H9 (cell line): Measurements from ENCODE around the gene TMEM44. TPM values are rescaled to one million over a fixed set of nuclear protein-coding genes. Genes with fewer than 3 reads are reported as not detected.

Experiments used
- DNase-seq: peaks from one replicate; pipeline ENCODE4 v3.0.0-alpha.2; 2017
- H2AFZ ChIP-seq: one replicate; pipeline ENCODE4 v1.6.1; 2013; ENCODE audit warnings: mild to moderate bottlenecking, low read length, control low read depth, moderate library complexity
- H2AK5ac ChIP-seq: 2 replicates; pipeline ENCODE4 v1.6.1; 2013; ENCODE audit warnings: low read length, control low read depth, mixed read lengths; ENCODE audit not compliant: insufficient read length
- H2BK120ac ChIP-seq: one replicate; pipeline ENCODE4 v1.6.1; 2013; ENCODE audit warnings: low read depth, mild to moderate bottlenecking, low read length, control low read depth, inconsistent platforms; ENCODE audit not compliant: poor library complexity, severe bottlenecking
- H2BK12ac ChIP-seq: 2 replicates; pipeline ENCODE4 v1.6.1; 2013; ENCODE audit warnings: low read length, control low read depth, mixed read lengths, low read depth; ENCODE audit not compliant: insufficient read length
- H2BK15ac ChIP-seq: 2 replicates; pipeline ENCODE4 v1.6.1; 2013; ENCODE audit warnings: low read depth, low read length, control low read depth
- H2BK20ac ChIP-seq: one replicate; pipeline ENCODE4 v1.6.1; 2013; ENCODE audit warnings: low read depth, mild to moderate bottlenecking, low read length, control low read depth, inconsistent platforms; ENCODE audit not compliant: poor library complexity, severe bottlenecking
- H2BK5ac ChIP-seq: 2 replicates; pipeline ENCODE4 v1.6.1; 2013; ENCODE audit warnings: low read length, control low read depth, mixed read lengths; ENCODE audit not compliant: insufficient read length
- H3K14ac ChIP-seq: 2 replicates; pipeline ENCODE4 v1.6.1; 2013; ENCODE audit warnings: low read length, control low read depth; ENCODE audit not compliant: insufficient read depth
- H3K18ac ChIP-seq: 2 replicates; pipeline ENCODE4 v1.6.1; 2013; ENCODE audit warnings: low read depth, mild to moderate bottlenecking, mixed read lengths, low read length, control low read depth; ENCODE audit not compliant: insufficient read length
- H3K23ac ChIP-seq: 2 replicates; pipeline ENCODE4 v1.6.1; 2013; ENCODE audit warnings: low read length, control low read depth, mixed read lengths, low read depth; ENCODE audit not compliant: insufficient read length
- H3K23me2 ChIP-seq: 2 replicates; pipeline ENCODE4 v1.6.1; 2013; ENCODE audit warnings: low read depth, mild to moderate bottlenecking, mixed read lengths, low read length, control low read depth; ENCODE audit not compliant: insufficient read length, poor library complexity, severe bottlenecking
- H3K27ac ChIP-seq: 2 replicates; pipeline ENCODE4 v1.5.1; 2013; ENCODE audit warnings: low read length, control low read depth, mixed read lengths, low read depth; ENCODE audit not compliant: insufficient read length
- H3K27me3 ChIP-seq: 2 replicates; pipeline ENCODE4 v1.6.1; 2013; ENCODE audit warnings: low read length, control low read depth, inconsistent platforms; ENCODE audit not compliant: insufficient read depth
- H3K4ac ChIP-seq: 2 replicates; pipeline ENCODE4 v1.6.1; 2013; ENCODE audit warnings: low read depth, mild to moderate bottlenecking, control low read depth, inconsistent platforms, low read length, moderate library complexity
- H3K4me1 ChIP-seq: 2 replicates; pipeline ENCODE4 v1.6.1; 2013; ENCODE audit warnings: low read length, control low read depth, inconsistent platforms; ENCODE audit not compliant: insufficient read depth
- H3K4me2 ChIP-seq: 2 replicates; pipeline ENCODE4 v1.6.1; 2013; ENCODE audit warnings: low read length, control low read depth, mixed read lengths; ENCODE audit not compliant: insufficient read length, insufficient read depth
- H3K56ac ChIP-seq: 2 replicates; pipeline ENCODE4 v1.6.1; 2013; ENCODE audit warnings: low read depth, mild to moderate bottlenecking, mixed read lengths, low read length, control low read depth; ENCODE audit not compliant: insufficient read length
- H3K79me1 ChIP-seq: 2 replicates; pipeline ENCODE4 v1.6.1; 2013; ENCODE audit warnings: low read depth, mild to moderate bottlenecking, moderate library complexity, low read length, control low read depth, inconsistent platforms; ENCODE audit not compliant: insufficient read depth, poor library complexity, severe bottlenecking
- H3K79me2 ChIP-seq: 2 replicates; pipeline ENCODE4 v1.6.1; 2013; ENCODE audit warnings: low read length, control low read depth, inconsistent platforms; ENCODE audit not compliant: insufficient read depth
- H3K9ac ChIP-seq: 2 replicates; pipeline ENCODE4 v1.6.1; 2013; ENCODE audit warnings: low read length, control low read depth, mixed read lengths; ENCODE audit not compliant: insufficient read length; ENCODE audit errors: extremely low read depth
- H3K9me3 ChIP-seq: one replicate; pipeline ENCODE4 v1.6.1; 2013; ENCODE audit warnings: low read depth, low read length, inconsistent platforms; ENCODE audit not compliant: control insufficient read depth
- H3T11ph ChIP-seq: one replicate; pipeline ENCODE4 v1.6.1; 2013; ENCODE audit warnings: mild to moderate bottlenecking, low read length, control low read depth, inconsistent platforms
- H4K20me1 ChIP-seq: one replicate; pipeline ENCODE4 v1.6.1; 2013; ENCODE audit not compliant: control insufficient read depth, insufficient read length, insufficient read depth
- H4K5ac ChIP-seq: 2 replicates; pipeline ENCODE4 v1.6.1; 2013; ENCODE audit warnings: low read depth, mild to moderate bottlenecking, mixed read lengths, low read length, control low read depth; ENCODE audit not compliant: insufficient read length
- H4K8ac ChIP-seq: replicated peaks from 2 replicates; pipeline ENCODE4 v1.6.1; 2013; ENCODE audit warnings: low read length, control low read depth, mixed read lengths, low read depth; ENCODE audit not compliant: insufficient read length
- H4K91ac ChIP-seq: 2 replicates; pipeline ENCODE4 v1.6.1; 2013; ENCODE audit warnings: low read depth, mild to moderate bottlenecking, moderate library complexity, mixed read lengths, low read length, control low read depth; ENCODE audit not compliant: insufficient read length
- H3K27ac Mint-ChIP-seq, 3 experiments: 2 replicates in 2 of 3; 3 replicates in 1 of 3; pipeline ENCODE4 v1.8.0; 2020 to 2021; ENCODE audit warnings: mixed read lengths in 3 of 3, mild to moderate bottlenecking in 1 of 3, moderate library complexity in 1 of 3
- H3K27me3 Mint-ChIP-seq: 2 replicates; pipeline ENCODE4 v1.8.0; 2021; ENCODE audit warnings: low read depth, mild to moderate bottlenecking, moderate library complexity, mixed read lengths
- H3K36me3 Mint-ChIP-seq, 3 experiments: 2 replicates in 2 of 3; 3 replicates in 1 of 3; pipeline ENCODE4 v1.8.0; 2020 to 2021; ENCODE audit warnings: low read depth in 3 of 3, mixed read lengths in 3 of 3; ENCODE audit not compliant: insufficient read depth in 1 of 3
- H3K4me1 Mint-ChIP-seq, 2 experiments: 2 replicates each; pipeline ENCODE4 v1.8.0; 2020; ENCODE audit warnings: mixed read lengths in 2 of 2
- H3K4me3 Mint-ChIP-seq, 2 experiments: 2 replicates in 1 of 2; 3 replicates in 1 of 2; pipeline ENCODE4 v1.8.0; 2020 to 2021; ENCODE audit warnings: mild to moderate bottlenecking in 2 of 2, mixed read lengths in 2 of 2, moderate library complexity in 1 of 2
- H3K9me3 Mint-ChIP-seq, 2 experiments: 2 replicates in 1 of 2; 3 replicates in 1 of 2; pipeline ENCODE4 v1.8.0; 2020; ENCODE audit warnings: mild to moderate bottlenecking in 2 of 2, mixed read lengths in 2 of 2, moderate library complexity in 1 of 2
- CTCF ChIP-seq: fragments of 200-600 bp; sonication (generic); conservative IDR thresholded peaks from 3 replicates; pipeline ENCODE4 v1.8.0; 2021; ENCODE audit warnings: antibody characterized with exemption, mild to moderate bottlenecking
- WGBS: extraction: QIAGEN DNeasy Blood & Tissue Kit; methylation state at CpG from one replicate; pipeline ENCODE4 v1.1.7; 2013; ENCODE audit warnings: missing lambda C conversion rate, low lambda C conversion rate, mixed read lengths; ENCODE audit not compliant: insufficient read length; ENCODE audit errors: extremely low coverage; 5-methylcytosine and 5-hydroxymethylcytosine counted together
- total RNA-seq: library from RNA; stranded (reverse); gene quantifications from 2 replicates; pipeline ENCODE4 v1.2.1, GENCODE V29; 2021

TMEM44 gene
- total RNA-seq, 1 experiment from 2014 or later, result 19.8 TPM

GRCh38 chr3:194661374-194661773 is 28.2 kb upstream of the TMEM44 start:
- Mint-ChIP-seq H3K27me3 (no peaks in the 10 kb centered on the region), H3K27ac (0 out of 7 replicates have a peak overlapping the region, but pooled peaks of 1 of the 3 experiments have one; percentile 40), H3K36me3 (peaks cover 29 to 74% (median 52%) of the 10 kb centered on the region in 3 experiments; a peak in 6 of 7 replicates), H3K4me1 (no peaks in the 10 kb centered on the region), H3K9me3 (no peaks in the 10 kb centered on the region; a peak in 1 of 5 replicates), H3K4me3 (no peak overlapping the region)
- H3T11ph ChIP-seq, result no peak overlapping the region
- no peaks in the 10 kb centered on the region for H3K9me3 ChIP-seq
- no peak overlapping the region for H3K18ac ChIP-seq
- H2BK15ac ChIP-seq, result no peak overlapping the region
- H3K23ac ChIP-seq, result no peak overlapping the region
- H4K8ac ChIP-seq, result no peak overlapping the region
- no peak overlapping the region for H2BK20ac ChIP-seq
- no peak overlapping the region for H3K56ac ChIP-seq
- H3K4me2 ChIP-seq, result no peak overlapping the region
- H3K79me2 ChIP-seq, result no peaks in the 10 kb centered on the region; the same call in 1 of the 2 replicates
- no peak overlapping the region for H3K14ac ChIP-seq
- no peaks in the 10 kb centered on the region for H3K23me2 ChIP-seq
- H4K5ac ChIP-seq, result no peak overlapping the region
- no peak overlapping the region for H3K9ac ChIP-seq
- H3K27me3 ChIP-seq, result no peaks in the 10 kb centered on the region
- no peak overlapping the region for H2BK5ac ChIP-seq
- H3K4me1 ChIP-seq, result no peaks in the 10 kb centered on the region
- no CpG with 5 or more reads among the region's 3 CpGs for WGBS
- no peak overlapping the region for H2BK12ac ChIP-seq
- H3K79me1 ChIP-seq, result no peaks in the 10 kb centered on the region
- no peak for DNase-seq
- H4K20me1 ChIP-seq, result no peaks in the 10 kb centered on the region
- no peak for TF ChIP-seq CTCF
- no peak overlapping the region for H3K4ac ChIP-seq
- no peak overlapping the region for H4K91ac ChIP-seq
- no peak overlapping the region for H2BK120ac ChIP-seq
- H2AFZ ChIP-seq, result no peak overlapping the region
- no peak overlapping the region for H2AK5ac ChIP-seq
- H3K27ac ChIP-seq, result no peak overlapping the region
